ENCODE results near the gene FAM25G. TPM values are rescaled to one million over a fixed set of nuclear protein-coding genes. Genes with fewer than 3 reads are reported as not detected.
"Not testable (repeated sequence)": the region's sequence is repeated elsewhere in the genome, so short reads cannot be mapped to it uniquely, and the experiment has no call there.

FAM25G gene
- polyA plus RNA-seq, result 100 to 1,000 TPM in 1 of 2 donors, 1 to 10 TPM in 1; 6.3 to 123 TPM

GRCh38 chr10:47491600-47491999 lies at the start of gene FAM25G:
TSS of gene FAM25G (minus strand) at chr10:47491700. CDS start at chr10:47491674, 26 bp downstream.
- H3K27me3 ChIP-seq (ENCODE audit: control insufficient read depth in 1 of 2, insufficient read depth in 2 of 2, low read length in 2 of 2); H3K4me3 ChIP-seq (ENCODE audit: low read depth in 1 of 2, low read length in 2 of 2): not testable (repeated sequence)
- 82% methylated on average over 6 of the region's 9 CpGs; no CpG with 5 or more reads in 1 of the 2 donors for WGBS, 2 donors

GRCh38 chr10:47536430-47536829 lies 44.9 kb upstream of the FAM25G start:
- not testable (repeated sequence) for H3K27me3 ChIP-seq (ENCODE audit: control insufficient read depth in 1 of 2, insufficient read depth in 2 of 2, low read length in 2 of 2); H3K4me3 ChIP-seq (ENCODE audit: low read depth in 1 of 2, low read length in 2 of 2); H3K9me3 ChIP-seq (ENCODE audit: control insufficient read depth in 2 of 2, insufficient read depth in 1 of 2, low read depth in 1 of 2, low read length in 1 of 2); H3K27ac ChIP-seq (ENCODE audit: low read depth in 2 of 2, low read length in 1 of 2); H3K36me3 ChIP-seq (ENCODE audit: control insufficient read depth in 2 of 2, insufficient read depth in 2 of 2, low read length in 1 of 2); H3K4me1 ChIP-seq (ENCODE audit: control insufficient read depth in 2 of 2, insufficient read depth in 2 of 2, low read length in 1 of 2)
- WGBS, 2 donors, result 70 to 94% methylated on average over 1 to 2 of the region's 3 CpGs

More at GRCh38 chr10:47491600-47491999, at the start of gene FAM25G:
- H3K27ac ChIP-seq (ENCODE audit: low read depth in 2 of 2, low read length in 1 of 2); H3K4me1 ChIP-seq (ENCODE audit: control insufficient read depth in 2 of 2, insufficient read depth in 2 of 2, low read length in 1 of 2); H3K36me3 ChIP-seq (ENCODE audit: control insufficient read depth in 2 of 2, insufficient read depth in 2 of 2, low read length in 1 of 2); H3K9me3 ChIP-seq (ENCODE audit: control insufficient read depth in 2 of 2, insufficient read depth in 1 of 2, low read depth in 1 of 2, low read length in 1 of 2): not testable (repeated sequence)

- not testable (repeated sequence) for H3K27ac ChIP-seq (ENCODE audit: low read depth in 2 of 2, low read length in 1 of 2); H3K4me3 ChIP-seq (ENCODE audit: low read depth in 1 of 2, low read length in 2 of 2); H3K4me1 ChIP-seq (ENCODE audit: control insufficient read depth in 2 of 2, insufficient read depth in 2 of 2, low read length in 1 of 2); H3K36me3 ChIP-seq (ENCODE audit: control insufficient read depth in 2 of 2, insufficient read depth in 2 of 2, low read length in 1 of 2); H3K27me3 ChIP-seq (ENCODE audit: control insufficient read depth in 1 of 2, insufficient read depth in 2 of 2, low read length in 2 of 2); H3K9me3 ChIP-seq (ENCODE audit: control insufficient read depth in 2 of 2, insufficient read depth in 1 of 2, low read depth in 1 of 2, low read length in 1 of 2)
- no CpG with 5 or more reads among the region's 20 CpGs for WGBS, 2 donors
Observed at GRCh38 chr10:47523475-47523874, 32.0 kb upstream of the FAM25G start, which contains the start of gene AGAP9. TSS of gene AGAP9 (minus strand) at chr10:47523638. CDS start at chr10:47523526, 112 bp downstream.

DNA sequence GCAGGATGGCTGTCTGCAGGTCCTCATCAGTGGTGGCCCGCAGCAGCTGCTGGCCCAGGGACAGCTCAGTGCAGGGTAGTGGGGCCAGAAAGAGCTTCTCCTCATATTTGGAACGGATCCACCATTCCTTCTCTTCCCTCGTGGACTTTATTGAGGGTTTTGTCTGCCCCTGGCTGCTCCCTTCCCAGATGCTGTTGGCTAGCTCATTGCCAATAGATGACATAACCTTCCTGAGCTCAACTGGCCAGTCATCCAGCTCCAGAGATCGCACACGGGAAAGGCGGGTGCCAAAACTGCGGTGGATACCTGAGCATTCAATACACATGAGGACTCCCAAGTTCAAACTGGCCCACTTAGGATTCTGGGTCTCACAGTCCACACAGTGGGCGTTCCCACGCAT lies 10.8 kb upstream of the FAM25G start:
- H3K36me3 ChIP-seq (ENCODE audit: control insufficient read depth in 2 of 2, insufficient read depth in 2 of 2, low read length in 1 of 2); H3K4me3 ChIP-seq (ENCODE audit: low read depth in 1 of 2, low read length in 2 of 2); H3K27me3 ChIP-seq (ENCODE audit: control insufficient read depth in 1 of 2, insufficient read depth in 2 of 2, low read length in 2 of 2); H3K4me1 ChIP-seq (ENCODE audit: control insufficient read depth in 2 of 2, insufficient read depth in 2 of 2, low read length in 1 of 2); H3K9me3 ChIP-seq (ENCODE audit: control insufficient read depth in 2 of 2, insufficient read depth in 1 of 2, low read depth in 1 of 2, low read length in 1 of 2); H3K27ac ChIP-seq (ENCODE audit: low read depth in 2 of 2, low read length in 1 of 2): not testable (repeated sequence)
- WGBS, 2 donors, result 82 to 91% methylated on average over 7 to 9 of the region's 9 CpGs

DNA sequence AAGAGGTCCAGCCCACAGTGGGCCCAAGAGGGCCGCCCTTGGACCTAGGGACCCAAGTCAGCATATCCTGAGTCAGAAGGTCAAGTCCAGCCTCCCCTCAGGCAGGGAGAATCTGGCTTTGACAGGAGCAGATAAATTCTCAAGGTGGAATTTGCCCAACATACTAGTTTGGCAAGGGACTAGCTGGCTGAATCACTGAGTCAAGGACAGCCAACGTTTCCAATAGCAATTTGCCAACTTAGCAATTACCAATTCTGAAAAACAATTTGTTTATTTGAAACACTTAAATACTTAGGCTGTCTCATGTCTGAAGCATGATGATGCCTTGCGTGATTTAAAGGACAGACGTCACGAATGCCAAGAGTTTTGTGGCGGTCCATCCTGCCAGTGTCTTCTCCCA lies 2.7 kb upstream of the FAM25G start:
- H3K36me3 ChIP-seq (ENCODE audit: control insufficient read depth in 2 of 2, insufficient read depth in 2 of 2, low read length in 1 of 2); H3K4me1 ChIP-seq (ENCODE audit: control insufficient read depth in 2 of 2, insufficient read depth in 2 of 2, low read length in 1 of 2); H3K27ac ChIP-seq (ENCODE audit: low read depth in 2 of 2, low read length in 1 of 2); H3K9me3 ChIP-seq (ENCODE audit: control insufficient read depth in 2 of 2, insufficient read depth in 1 of 2, low read depth in 1 of 2, low read length in 1 of 2); H3K4me3 ChIP-seq (ENCODE audit: low read depth in 1 of 2, low read length in 2 of 2); H3K27me3 ChIP-seq (ENCODE audit: control insufficient read depth in 1 of 2, insufficient read depth in 2 of 2, low read length in 2 of 2): not testable (repeated sequence)
- WGBS, 2 donors, result 16 to 17% methylated on average over 1 of the region's 6 CpGs

GRCh38 chr10:47489630-47490029 lies 1.9 kb downstream of the FAM25G start:
- H3K4me3 ChIP-seq (ENCODE audit: low read depth in 1 of 2, low read length in 2 of 2); H3K36me3 ChIP-seq (ENCODE audit: control insufficient read depth in 2 of 2, insufficient read depth in 2 of 2, low read length in 1 of 2); H3K27me3 ChIP-seq (ENCODE audit: control insufficient read depth in 1 of 2, insufficient read depth in 2 of 2, low read length in 2 of 2); H3K27ac ChIP-seq (ENCODE audit: low read depth in 2 of 2, low read length in 1 of 2); H3K9me3 ChIP-seq (ENCODE audit: control insufficient read depth in 2 of 2, insufficient read depth in 1 of 2, low read depth in 1 of 2, low read length in 1 of 2); H3K4me1 ChIP-seq (ENCODE audit: control insufficient read depth in 2 of 2, insufficient read depth in 2 of 2, low read length in 1 of 2): not testable (repeated sequence)
- 53 to 67% methylated on average over 2 to 3 of the region's 7 CpGs for WGBS, 2 donors

DNA sequence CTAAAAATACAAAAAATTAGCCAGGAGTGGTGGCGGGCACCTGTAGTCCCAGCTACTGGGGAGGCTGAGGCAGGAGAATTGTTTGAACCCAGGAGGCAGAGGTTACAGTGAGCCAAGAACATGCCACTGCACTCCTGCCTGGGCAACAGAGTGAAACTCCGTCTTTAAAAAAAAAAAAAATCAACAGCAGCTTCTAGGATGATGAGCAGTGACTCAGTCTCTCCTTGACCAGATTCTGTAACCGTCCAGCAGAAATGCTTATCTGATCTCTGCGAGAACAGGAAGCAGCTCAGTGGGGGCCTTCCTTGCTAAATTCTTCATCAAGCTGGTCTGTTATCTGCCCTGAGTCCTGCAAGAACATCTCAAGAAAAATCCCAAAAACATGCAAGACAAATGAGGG lies 5.6 kb downstream of the FAM25G start:
- H3K9me3 ChIP-seq (ENCODE audit: control insufficient read depth in 2 of 2, insufficient read depth in 1 of 2, low read depth in 1 of 2, low read length in 1 of 2); H3K4me3 ChIP-seq (ENCODE audit: low read depth in 1 of 2, low read length in 2 of 2); H3K27me3 ChIP-seq (ENCODE audit: control insufficient read depth in 1 of 2, insufficient read depth in 2 of 2, low read length in 2 of 2); H3K27ac ChIP-seq (ENCODE audit: low read depth in 2 of 2, low read length in 1 of 2); H3K4me1 ChIP-seq (ENCODE audit: control insufficient read depth in 2 of 2, insufficient read depth in 2 of 2, low read length in 1 of 2); H3K36me3 ChIP-seq (ENCODE audit: control insufficient read depth in 2 of 2, insufficient read depth in 2 of 2, low read length in 1 of 2): not testable (repeated sequence)
- 44 to 58% methylated on average over 2 of the region's 4 CpGs for WGBS, 2 donors

DNA sequence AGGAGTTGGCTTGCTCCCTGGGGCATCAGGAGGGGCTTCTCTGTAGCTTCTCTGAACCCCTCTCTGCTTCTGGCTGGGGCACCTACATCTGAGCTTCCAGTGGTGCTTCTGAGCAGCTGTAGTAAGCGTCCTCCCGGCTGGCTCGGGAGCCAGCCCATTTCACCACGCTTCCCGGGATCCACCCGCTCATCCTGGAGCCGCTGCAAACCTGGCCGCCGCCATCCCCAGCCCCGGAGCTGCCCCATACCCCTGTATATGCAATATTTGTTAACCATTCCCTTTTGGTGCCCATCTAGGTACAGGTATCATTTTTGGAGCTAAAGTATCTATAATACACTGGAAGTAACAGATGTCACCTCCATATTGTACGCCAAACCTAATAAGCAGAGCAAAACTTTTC lies 6.7 kb downstream of the FAM25G start:
- H3K4me1 ChIP-seq (ENCODE audit: control insufficient read depth in 2 of 2, insufficient read depth in 2 of 2, low read length in 1 of 2); H3K9me3 ChIP-seq (ENCODE audit: control insufficient read depth in 2 of 2, insufficient read depth in 1 of 2, low read depth in 1 of 2, low read length in 1 of 2); H3K4me3 ChIP-seq (ENCODE audit: low read depth in 1 of 2, low read length in 2 of 2); H3K36me3 ChIP-seq (ENCODE audit: control insufficient read depth in 2 of 2, insufficient read depth in 2 of 2, low read length in 1 of 2); H3K27me3 ChIP-seq (ENCODE audit: control insufficient read depth in 1 of 2, insufficient read depth in 2 of 2, low read length in 2 of 2); H3K27ac ChIP-seq (ENCODE audit: low read depth in 2 of 2, low read length in 1 of 2): not testable (repeated sequence)
- 90 to 91% methylated on average over 11 of the region's 11 CpGs for WGBS, 2 donors

- not testable (repeated sequence) for H3K9me3 ChIP-seq (ENCODE audit: control insufficient read depth in 2 of 2, insufficient read depth in 1 of 2, low read depth in 1 of 2, low read length in 1 of 2); H3K27me3 ChIP-seq (ENCODE audit: control insufficient read depth in 1 of 2, insufficient read depth in 2 of 2, low read length in 2 of 2); H3K4me1 ChIP-seq (ENCODE audit: control insufficient read depth in 2 of 2, insufficient read depth in 2 of 2, low read length in 1 of 2); H3K36me3 ChIP-seq (ENCODE audit: control insufficient read depth in 2 of 2, insufficient read depth in 2 of 2, low read length in 1 of 2)
- Histone ChIP-seq H3K27ac (ENCODE audit: low read depth in 2 of 2, low read length in 1 of 2) (peak within 1 kb of the TSS; percentile 18 to 74), H3K4me3 (ENCODE audit: low read depth in 1 of 2, low read length in 2 of 2) (peak within 1 kb of the TSS; percentile 20 to 26)
- WGBS, 2 donors, result 58% methylated on average over 8 of the region's 11 CpGs
Observed at GRCh38 chr10:47483923-47484322, 7.6 kb downstream of the FAM25G start, which contains the start of gene ANXA8. TSS of gene ANXA8 (minus strand) at chr10:47484115. CDS start at chr10:47483933, 182 bp downstream.

- H3K4me1 ChIP-seq (ENCODE audit: control insufficient read depth in 2 of 2, insufficient read depth in 2 of 2, low read length in 1 of 2); H3K36me3 ChIP-seq (ENCODE audit: control insufficient read depth in 2 of 2, insufficient read depth in 2 of 2, low read length in 1 of 2); H3K27ac ChIP-seq (ENCODE audit: low read depth in 2 of 2, low read length in 1 of 2); H3K9me3 ChIP-seq (ENCODE audit: control insufficient read depth in 2 of 2, insufficient read depth in 1 of 2, low read depth in 1 of 2, low read length in 1 of 2); H3K27me3 ChIP-seq (ENCODE audit: control insufficient read depth in 1 of 2, insufficient read depth in 2 of 2, low read length in 2 of 2); H3K4me3 ChIP-seq (ENCODE audit: low read depth in 1 of 2, low read length in 2 of 2): not testable (repeated sequence)
- WGBS, 2 donors, result no CpG with 5 or more reads among the region's 1 CpG
Observed at GRCh38 chr10:47482367-47482766, 9.1 kb downstream of the FAM25G start.

Measured in esophagus (tissue), 2 donors.